ENCODE measurements around the gene ZNF391.

GRCh38 chr6:27414300-27414699, 25.7 kb downstream of the ZNF391 start:
- TF ChIP-seq, protein P1, sequence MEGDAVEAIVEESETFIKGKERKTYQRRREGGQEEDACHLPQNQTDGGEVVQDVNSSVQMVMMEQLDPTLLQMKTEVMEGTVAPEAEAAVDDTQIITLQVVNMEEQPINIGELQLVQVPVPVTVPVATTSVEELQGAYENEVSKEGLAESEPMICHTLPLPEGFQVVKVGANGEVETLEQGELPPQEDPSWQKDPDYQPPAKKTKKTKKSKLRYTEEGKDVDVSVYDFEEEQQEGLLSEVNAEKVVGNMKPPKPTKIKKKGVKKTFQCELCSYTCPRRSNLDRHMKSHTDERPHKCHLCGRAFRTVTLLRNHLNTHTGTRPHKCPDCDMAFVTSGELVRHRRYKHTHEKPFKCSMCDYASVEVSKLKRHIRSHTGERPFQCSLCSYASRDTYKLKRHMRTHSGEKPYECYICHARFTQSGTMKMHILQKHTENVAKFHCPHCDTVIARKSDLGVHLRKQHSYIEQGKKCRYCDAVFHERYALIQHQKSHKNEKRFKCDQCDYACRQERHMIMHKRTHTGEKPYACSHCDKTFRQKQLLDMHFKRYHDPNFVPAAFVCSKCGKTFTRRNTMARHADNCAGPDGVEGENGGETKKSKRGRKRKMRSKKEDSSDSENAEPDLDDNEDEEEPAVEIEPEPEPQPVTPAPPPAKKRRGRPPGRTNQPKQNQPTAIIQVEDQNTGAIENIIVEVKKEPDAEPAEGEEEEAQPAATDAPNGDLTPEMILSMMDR (IDR thresholded peaks at IDR 0.05) = no peak
- no peak for TF ChIP-seq POLR2A (IDR thresholded peaks at IDR 0.05)

All from esophagus squamous epithelium (tissue), 4 donors.